GM13976 (cell line): Measurements from ENCODE around the gene ADIG.

Source experiments
- DNase-seq: peaks from one replicate; pipeline ENCODE4 v3.0.0; 2012; ENCODE audit warnings: low spot score
- in situ Hi-C: fragments of 300-500 bp; cut with MboI; formaldehyde crosslinking; loops from one replicate; pipeline ENCODE4 v1.12.0; 2022; ENCODE audit warnings: low sequenced_read_pairs, mixed read lengths, inconsistent platforms; ENCODE audit not compliant: unreplicated experiment
- TF ChIP-seq, protein P1 (sequence below): IDR thresholded peaks from 2 replicates; pipeline ENCODE4 v1.5.1; 2012; ENCODE audit warnings: borderline replicate concordance, mild to moderate bottlenecking; ENCODE audit not compliant: insufficient read depth; ENCODE audit errors: extremely low read depth, missing control alignments, control extremely low read depth

The ADIG gene

DNA sequence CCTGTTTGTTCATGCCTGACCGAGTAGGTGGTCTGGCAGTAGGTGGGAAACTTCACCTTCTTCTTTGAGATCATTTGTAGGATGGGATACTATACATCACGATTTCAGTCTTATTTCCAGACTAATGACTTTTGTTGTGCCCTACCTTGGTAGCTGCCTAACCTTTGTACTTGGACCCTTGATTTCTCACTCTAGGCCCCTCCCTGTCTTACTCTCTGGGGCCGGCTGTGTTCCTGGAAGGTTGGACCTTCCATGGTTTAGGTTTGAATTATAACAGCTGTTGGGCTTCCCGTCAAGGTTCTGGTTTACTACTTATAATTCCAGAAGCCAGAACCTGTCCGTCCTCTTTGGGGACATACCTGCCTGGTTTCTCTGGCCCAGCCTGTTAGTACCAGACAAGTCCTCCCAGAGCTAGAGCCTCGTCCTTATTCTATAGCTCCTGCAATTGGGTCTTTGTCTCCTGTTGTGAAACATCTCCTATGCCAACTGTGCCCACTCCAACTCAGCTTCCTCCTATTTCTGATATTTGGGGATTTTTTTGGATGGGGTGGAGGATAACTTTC lies 14.9 kb upstream of the ADIG start:
- TF ChIP-seq, protein P1, sequence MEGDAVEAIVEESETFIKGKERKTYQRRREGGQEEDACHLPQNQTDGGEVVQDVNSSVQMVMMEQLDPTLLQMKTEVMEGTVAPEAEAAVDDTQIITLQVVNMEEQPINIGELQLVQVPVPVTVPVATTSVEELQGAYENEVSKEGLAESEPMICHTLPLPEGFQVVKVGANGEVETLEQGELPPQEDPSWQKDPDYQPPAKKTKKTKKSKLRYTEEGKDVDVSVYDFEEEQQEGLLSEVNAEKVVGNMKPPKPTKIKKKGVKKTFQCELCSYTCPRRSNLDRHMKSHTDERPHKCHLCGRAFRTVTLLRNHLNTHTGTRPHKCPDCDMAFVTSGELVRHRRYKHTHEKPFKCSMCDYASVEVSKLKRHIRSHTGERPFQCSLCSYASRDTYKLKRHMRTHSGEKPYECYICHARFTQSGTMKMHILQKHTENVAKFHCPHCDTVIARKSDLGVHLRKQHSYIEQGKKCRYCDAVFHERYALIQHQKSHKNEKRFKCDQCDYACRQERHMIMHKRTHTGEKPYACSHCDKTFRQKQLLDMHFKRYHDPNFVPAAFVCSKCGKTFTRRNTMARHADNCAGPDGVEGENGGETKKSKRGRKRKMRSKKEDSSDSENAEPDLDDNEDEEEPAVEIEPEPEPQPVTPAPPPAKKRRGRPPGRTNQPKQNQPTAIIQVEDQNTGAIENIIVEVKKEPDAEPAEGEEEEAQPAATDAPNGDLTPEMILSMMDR = no peak
- DNase-seq = no peak
- in situ Hi-C loops = no loop called here

DNA sequence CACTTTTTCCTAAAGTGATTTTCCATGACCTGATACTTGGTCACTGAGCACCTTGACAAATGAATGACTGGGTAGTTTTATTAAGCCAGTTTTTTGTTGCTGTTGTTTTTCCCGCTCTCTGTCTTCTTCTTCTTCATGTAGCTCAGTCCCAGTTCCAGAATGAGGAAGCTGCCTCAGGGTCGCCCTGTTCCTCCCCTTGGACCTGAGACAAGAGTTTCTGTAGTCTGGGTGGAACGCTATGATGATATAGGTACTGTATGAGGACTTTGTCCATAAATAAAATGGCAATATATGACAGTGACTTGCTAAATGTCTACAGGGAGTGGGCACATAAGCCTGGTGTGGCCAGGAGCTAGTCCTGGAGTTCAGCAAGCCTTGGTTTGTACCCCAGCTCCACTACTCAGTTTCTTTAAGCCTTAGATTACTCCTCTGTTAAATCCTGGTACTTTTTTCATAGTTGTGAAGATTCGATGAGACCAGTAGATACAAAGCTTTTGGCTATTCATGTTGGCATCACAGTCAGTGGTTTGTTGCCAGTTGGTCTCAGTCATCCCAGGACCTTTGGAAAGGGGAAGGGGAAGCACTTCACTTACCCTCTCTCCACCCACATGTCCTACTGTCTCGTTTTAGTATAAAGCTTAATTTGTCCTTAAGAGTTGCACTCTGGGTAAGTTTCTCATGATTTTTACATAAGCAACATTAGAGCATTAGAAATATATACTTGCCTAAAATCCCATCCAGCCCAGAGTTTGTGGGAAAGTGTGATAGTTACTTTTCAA lies 11.1 kb upstream of the ADIG start:
- TF ChIP-seq, protein P1 = no peak
- in situ Hi-C loops = no loop called here

DNA sequence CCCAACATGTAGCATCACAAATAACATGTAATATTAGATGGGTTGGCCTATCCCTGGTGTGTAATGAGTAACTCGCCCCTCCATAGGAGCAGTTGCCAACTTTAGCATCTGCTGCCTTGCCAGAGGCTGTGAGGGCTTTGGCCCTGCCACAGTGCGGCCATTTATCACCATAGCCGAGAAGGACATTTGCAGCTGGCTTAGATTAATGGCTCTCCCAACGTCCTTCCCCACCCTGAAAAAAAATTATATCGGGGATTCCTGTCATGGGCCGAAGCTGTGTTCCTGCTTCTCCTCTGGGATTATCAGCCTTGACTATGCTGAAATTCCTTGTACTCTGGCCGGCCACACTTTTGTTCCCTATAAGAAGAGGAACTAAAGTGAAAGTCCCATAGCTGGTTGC lies 7.6 kb upstream of the ADIG start:
- in situ Hi-C loops = no loop called here
- TF ChIP-seq, protein P1 = no peak

More for the DNA sequence above, 11.1 kb upstream of the ADIG start:
- DNase-seq = no peak

DNA sequence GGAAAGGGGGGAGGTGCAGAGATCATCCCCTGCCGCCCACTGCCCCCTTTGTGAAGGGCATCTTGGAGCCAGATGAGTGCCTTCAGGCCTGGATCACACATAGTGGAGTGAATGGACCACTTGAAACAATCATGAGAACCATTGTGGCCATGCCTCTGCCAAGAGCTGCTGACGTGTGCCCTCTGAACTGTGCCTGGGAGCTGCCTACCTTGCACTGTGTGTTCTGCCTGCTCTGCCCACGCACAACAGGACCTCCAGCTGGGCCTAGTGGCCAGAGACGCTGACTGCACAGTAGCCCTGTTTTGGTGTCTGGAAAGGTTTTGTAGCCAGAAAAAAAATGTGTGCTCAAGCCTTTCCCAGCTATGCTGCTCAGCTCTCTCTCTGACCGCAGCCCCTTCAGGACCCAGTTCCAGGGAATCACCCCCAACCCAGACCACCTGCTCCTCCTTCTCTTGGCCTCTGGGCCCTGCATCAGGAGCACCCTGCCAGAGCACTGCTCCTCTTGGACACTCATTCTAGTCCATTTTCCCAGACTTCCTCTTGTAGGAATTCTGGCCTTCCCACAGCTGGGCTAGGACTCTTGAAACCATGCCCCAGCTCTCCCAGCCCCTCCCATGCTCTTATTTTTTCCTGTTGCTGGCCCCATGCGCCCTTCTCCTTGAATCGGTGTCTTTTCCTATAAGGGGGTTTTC lies 1.6 kb upstream of the ADIG start:
- in situ Hi-C loops = no loop called here
- DNase-seq = no peak
- TF ChIP-seq, protein P1 = no peak

More for the DNA sequence above, 7.6 kb upstream of the ADIG start:
- DNase-seq = no peak

DNA sequence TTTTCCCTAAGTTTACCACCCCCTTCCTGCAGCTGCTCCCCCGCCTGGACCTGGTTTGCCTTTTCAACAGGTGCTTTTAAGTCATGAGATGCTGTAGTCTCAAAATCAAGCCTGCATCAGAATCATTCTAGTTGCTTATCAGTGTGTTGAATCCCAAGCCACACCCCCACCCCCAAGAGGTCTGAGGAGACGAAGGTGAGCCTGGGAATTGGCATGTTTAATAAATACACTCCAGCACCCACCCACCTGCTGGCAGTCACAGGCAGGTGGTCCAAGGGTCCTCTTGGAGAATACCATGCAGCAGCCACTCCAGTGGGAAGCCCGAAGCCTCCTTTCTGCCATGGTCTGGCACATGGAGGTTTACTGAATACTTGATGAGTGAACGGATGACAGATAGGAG lies 1.1 kb upstream of the ADIG start:
- in situ Hi-C loops = no loop called here

DNA sequence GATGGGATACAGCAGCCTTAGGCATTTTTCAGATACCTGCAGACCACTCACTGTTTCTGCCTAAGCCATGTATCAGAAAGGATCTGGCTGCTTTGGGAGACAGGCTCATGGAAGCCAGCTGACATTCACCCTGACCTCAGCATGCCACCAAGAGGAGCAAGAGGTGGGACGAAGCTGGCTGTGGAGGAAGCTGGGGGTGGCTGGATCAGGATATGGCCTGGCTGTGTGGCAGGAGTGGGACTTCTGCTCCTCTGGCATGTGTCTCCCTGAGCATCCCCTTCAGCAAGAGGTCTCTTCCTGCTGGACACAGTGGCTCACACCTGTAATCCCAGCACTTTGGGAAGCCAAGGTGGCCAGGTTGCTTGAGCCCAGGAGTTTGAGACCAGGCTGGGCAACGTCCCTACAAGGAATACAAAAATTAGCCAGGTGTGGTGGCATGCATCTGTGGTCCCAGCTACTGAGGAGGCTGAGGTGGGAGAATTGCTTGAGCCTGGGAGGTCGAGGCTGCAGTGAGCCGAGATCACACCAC lies 897 bp downstream of the ADIG start:
- TF ChIP-seq, protein P1 = no peak

More for the DNA sequence above, 1.1 kb upstream of the ADIG start:
- TF ChIP-seq, protein P1 = no peak
- DNase-seq = no peak

More for the DNA sequence above, 897 bp downstream of the ADIG start:
- in situ Hi-C loops = no loop called here
- no peak for DNase-seq
